Gastrocnemius medialis (tissue), 4 donors: ENCODE results near the gene MX1. TPM values are rescaled to one million over a fixed set of nuclear protein-coding genes. Genes with fewer than 3 reads are reported as not detected.

Experiments used
- ATAC-seq, 2 donors: fragments of 150-250 bp; one replicate each; pipeline ENCODE4 v1.9.1; 2016
- DNase-seq, 2 donors: peaks; one replicate each; pipeline ENCODE4 v3.0.0-alpha.2; 2019
- H3K27ac ChIP-seq, 4 donors: fragments of 200-600 bp; sonication (generic); 1 replicate in 1 of 4; 2 replicates in 3 of 4; pipeline ENCODE4 v1.5.1; 2016 to 2018; ENCODE audit warnings: mild to moderate bottlenecking in 2 of 4, moderate library complexity in 1 of 4
- H3K27me3 ChIP-seq, 3 donors: fragments of 200-600 bp; sonication (generic) in 2 of 3; 1 replicate in 1 of 3; 2 replicates in 2 of 3; pipeline versions ENCODE4 v1.5.1 to v1.6.0; 2016 to 2019; ENCODE audit warnings: mild to moderate bottlenecking in 1 of 3, moderate library complexity in 1 of 3
- H3K36me3 ChIP-seq, 2 donors: fragments of 200-600 bp; sonication (generic) in 1 of 2; one replicate each; pipeline ENCODE4 v1.5.1; 2017 to 2018
- H3K4me1 ChIP-seq, 2 donors: fragments of 200-600 bp; sonication (generic) in 1 of 2; one replicate each; pipeline ENCODE4 v1.5.1; 2016 to 2017; ENCODE audit warnings: mild to moderate bottlenecking in 2 of 2
- H3K4me3 ChIP-seq, 4 donors: fragments of 200-600 bp; sonication (generic) in 3 of 4; 1 replicate in 1 of 4; 2 replicates in 3 of 4; pipeline ENCODE4 v1.5.1; 2016 to 2019; ENCODE audit warnings: mild to moderate bottlenecking in 2 of 4
- H3K9me3 ChIP-seq, 3 donors: fragments of 200-600 bp; sonication (generic) in 2 of 3; 1 replicate in 1 of 3; 2 replicates in 2 of 3; pipeline ENCODE4 v1.5.1; 2016 to 2019
- POLR2A ChIP-seq, 2 donors: fragments of 450-650 bp; IDR thresholded peaks; one replicate each; pipeline ENCODE4 v1.6.1; 2017; ENCODE audit warnings: antibody characterized with exemption in 2 of 2, mild to moderate bottlenecking in 2 of 2, moderate library complexity in 2 of 2
- in situ Hi-C, 4 donors: fragments of 200-750 bp; cut with MboI; loops; one replicate each; pipeline versions ENCODE4 v1.15.0 to v1.8.0; 2017; ENCODE audit warnings: low sequenced_read_pairs in 4 of 4
- intact Hi-C: fragments of 100-400 bp; cut with DNase I; formaldehyde crosslinking; loops from one replicate; pipeline ENCODE4 v1.15.1; 2023; ENCODE audit warnings: low total_unique reads
- total RNA-seq, 4 donors: library from RNA; depleted of rRNA; stranded (reverse); fragments of >200 nt; gene quantifications; one replicate each; pipeline versions ENCODE4 v1.1.0 to v1.2.3, GENCODE V29; 2016
- TF ChIP-seq, protein P1 (sequence below), 5 experiments: fragments of 450-650 bp in 3 of 5; fragments of 200-600 bp in 2 of 5; sonication (generic) in 2 of 5; IDR thresholded peaks in 4 of 5; conservative IDR thresholded peaks in 1 of 5; 1 replicate in 4 of 5; 2 replicates in 1 of 5; pipeline ENCODE4 v1.5.1; 2016 to 2019; ENCODE audit warnings: antibody characterized with exemption in 5 of 5, mild to moderate bottlenecking in 3 of 5, moderate library complexity in 3 of 5

MX1 gene
- total RNA-seq, 4 donors from 2014 or later = 2.5 to 10.0 (median 5.7) TPM

DNA sequence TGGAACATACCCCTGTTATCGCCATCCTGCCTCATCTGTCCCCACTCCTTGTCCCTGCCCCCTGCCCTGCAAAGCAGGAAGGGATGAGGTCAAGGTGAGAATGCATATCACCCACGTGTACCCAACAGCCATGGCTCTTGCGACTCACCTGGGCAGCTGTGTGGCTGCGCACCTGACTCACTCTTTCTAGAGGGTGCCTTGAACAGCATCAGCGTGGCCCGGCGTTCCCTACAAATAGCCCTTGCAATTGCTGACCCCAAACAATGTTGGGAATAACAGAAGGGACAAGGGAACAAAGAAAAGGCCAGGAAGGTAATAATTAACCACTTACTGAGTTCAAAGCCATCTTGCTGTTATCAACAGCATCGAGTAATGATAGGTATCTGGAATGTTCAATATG lies 71.7 kb downstream of the MX1 start:
- Histone ChIP-seq H3K4me3 (no peak overlapping the region), H3K27ac (no peak overlapping the region), H3K36me3 (no peaks in the 10 kb centered on the region), H3K4me1 (no peaks in the 10 kb centered on the region), H3K9me3 (no peaks in the 10 kb centered on the region), H3K27me3 (peaks cover 6 to 13% (median 8%) of the 10 kb centered on the region in 3 donors)
- intact Hi-C loops = no loop called here
- in situ Hi-C loops = loop anchor here in 1 of 4 donors (25.0 kb wide), 1 partner anchor 90 kb away; no protein-coding TSS in a partner anchor
- no peak for TF ChIP-seq POLR2A (IDR thresholded peaks at IDR 0.05)
- TF ChIP-seq, protein P1, sequence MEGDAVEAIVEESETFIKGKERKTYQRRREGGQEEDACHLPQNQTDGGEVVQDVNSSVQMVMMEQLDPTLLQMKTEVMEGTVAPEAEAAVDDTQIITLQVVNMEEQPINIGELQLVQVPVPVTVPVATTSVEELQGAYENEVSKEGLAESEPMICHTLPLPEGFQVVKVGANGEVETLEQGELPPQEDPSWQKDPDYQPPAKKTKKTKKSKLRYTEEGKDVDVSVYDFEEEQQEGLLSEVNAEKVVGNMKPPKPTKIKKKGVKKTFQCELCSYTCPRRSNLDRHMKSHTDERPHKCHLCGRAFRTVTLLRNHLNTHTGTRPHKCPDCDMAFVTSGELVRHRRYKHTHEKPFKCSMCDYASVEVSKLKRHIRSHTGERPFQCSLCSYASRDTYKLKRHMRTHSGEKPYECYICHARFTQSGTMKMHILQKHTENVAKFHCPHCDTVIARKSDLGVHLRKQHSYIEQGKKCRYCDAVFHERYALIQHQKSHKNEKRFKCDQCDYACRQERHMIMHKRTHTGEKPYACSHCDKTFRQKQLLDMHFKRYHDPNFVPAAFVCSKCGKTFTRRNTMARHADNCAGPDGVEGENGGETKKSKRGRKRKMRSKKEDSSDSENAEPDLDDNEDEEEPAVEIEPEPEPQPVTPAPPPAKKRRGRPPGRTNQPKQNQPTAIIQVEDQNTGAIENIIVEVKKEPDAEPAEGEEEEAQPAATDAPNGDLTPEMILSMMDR (IDR thresholded peaks at IDR 0.05 in 4 of 5, conservative IDR thresholded peaks at IDR 0.05 in 1 of 5) = no peak
- DNase-seq (no peak), ATAC-seq (no peak)

- Histone ChIP-seq H3K27ac (no peak overlapping the region), H3K4me3 (no peak overlapping the region), H3K9me3 (no peaks in the 10 kb centered on the region), H3K36me3 (no peaks in the 10 kb centered on the region), H3K27me3 (peaks cover 6 to 13% (median 8%) of the 10 kb centered on the region in 3 donors), H3K4me1 (no peaks in the 10 kb centered on the region)
- DNase-seq (no peak), ATAC-seq (no peak)
- intact Hi-C loops (no loop called here), in situ Hi-C loops (loop anchor here in 1 of 4 donors (25.0 kb wide), 1 partner anchor 87 kb away; no protein-coding TSS in a partner anchor)
- TF ChIP-seq POLR2A (IDR thresholded peaks at IDR 0.05) = no peak
- TF ChIP-seq, protein P1 (IDR thresholded peaks at IDR 0.05 in 4 of 5, conservative IDR thresholded peaks at IDR 0.05 in 1 of 5) = no peak
Measured at GRCh38 chr21:41499920-41500319, 73.9 kb downstream of the MX1 start.

DNA sequence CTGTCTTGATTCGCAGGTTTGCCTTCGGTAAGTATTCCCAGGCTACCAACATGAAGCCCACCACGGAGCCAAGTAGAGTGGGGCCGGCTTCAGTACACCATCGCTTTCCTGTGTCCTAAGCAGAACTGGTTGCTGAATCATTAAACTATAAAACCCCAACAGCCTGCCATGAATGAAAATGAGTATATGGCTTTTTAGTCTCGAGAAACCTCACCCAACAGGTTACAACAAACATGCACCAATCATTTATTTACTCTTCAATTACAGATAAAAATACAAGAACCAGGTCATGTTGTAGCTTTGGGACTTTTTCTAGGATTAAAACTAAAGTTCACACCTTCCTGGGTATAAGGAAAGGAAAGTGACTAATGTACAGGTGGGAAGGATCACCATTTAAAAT lies 74.3 kb downstream of the MX1 start:
- TF ChIP-seq, protein P1 (IDR thresholded peaks at IDR 0.05 in 4 of 5, conservative IDR thresholded peaks at IDR 0.05 in 1 of 5) = no peak
- TF ChIP-seq POLR2A (IDR thresholded peaks at IDR 0.05) = no peak
- Histone ChIP-seq H3K9me3 (no peaks in the 10 kb centered on the region), H3K4me1 (no peaks in the 10 kb centered on the region), H3K27me3 (peaks cover 8 to 13% (median 8%) of the 10 kb centered on the region in 3 donors), H3K36me3 (no peaks in the 10 kb centered on the region), H3K27ac (no peak overlapping the region), H3K4me3 (no peak overlapping the region)
- intact Hi-C loops (no loop called here), in situ Hi-C loops (no loop called here)
- DNase-seq (no peak), ATAC-seq (no peak)

DNA sequence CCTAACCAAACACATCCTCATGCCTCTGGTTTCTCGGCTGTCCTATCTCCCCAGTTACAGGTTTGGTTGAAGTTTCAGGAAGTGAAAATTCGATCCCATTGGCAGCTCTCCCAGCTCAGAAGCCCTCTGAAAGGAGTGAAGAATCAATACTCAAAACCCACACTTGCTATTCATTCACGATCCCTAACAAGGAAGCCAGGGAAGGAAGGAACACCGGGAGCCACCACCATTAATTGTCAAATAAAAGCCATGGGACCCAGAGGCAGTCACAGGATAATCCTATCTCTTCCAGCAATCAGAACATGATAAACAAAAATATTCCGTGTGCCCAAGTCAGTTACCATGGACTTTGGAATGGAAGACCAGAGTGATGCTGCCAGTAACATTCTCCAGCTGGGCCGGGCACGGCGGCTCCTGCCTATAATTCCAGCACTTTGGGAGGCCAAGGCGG lies 74.9 kb downstream of the MX1 start:
- no peak overlapping the region for H3K27ac ChIP-seq
- H3K4me1 ChIP-seq = no peaks in the 10 kb centered on the region
- H3K4me3 ChIP-seq = no peak overlapping the region
- H3K9me3 ChIP-seq = no peaks in the 10 kb centered on the region
- intact Hi-C loops = no loop called here
- H3K27me3 ChIP-seq = peaks cover 8 to 16% (median 9%) of the 10 kb centered on the region in 3 donors
- TF ChIP-seq POLR2A (IDR thresholded peaks at IDR 0.05) = no peak
- TF ChIP-seq, protein P1 (IDR thresholded peaks at IDR 0.05 in 4 of 5, conservative IDR thresholded peaks at IDR 0.05 in 1 of 5) = no peak
- DNase-seq (no peak), ATAC-seq (no peak)
- in situ Hi-C loops = no loop called here
- H3K36me3 ChIP-seq = no peaks in the 10 kb centered on the region

DNA sequence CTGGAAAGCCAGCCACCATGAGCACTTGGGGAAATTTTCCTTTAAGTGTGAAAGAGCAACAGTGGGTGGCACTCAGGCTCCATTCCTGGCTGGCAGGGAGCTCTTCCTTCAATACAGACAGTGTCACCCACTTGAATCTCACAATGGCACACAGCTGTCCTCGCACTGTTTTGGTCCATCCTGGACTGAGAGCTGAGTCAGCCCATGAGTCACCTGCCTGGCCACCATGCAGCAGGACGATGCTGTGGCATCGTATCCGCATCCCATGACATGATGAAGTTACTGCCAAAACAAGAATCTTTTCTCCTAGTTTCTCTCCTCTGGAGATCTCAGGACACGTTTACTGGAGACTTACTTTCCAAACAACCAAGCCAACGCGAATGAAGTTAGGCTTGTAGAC lies 75.9 kb downstream of the MX1 start:
- H3K4me3 ChIP-seq = no peak overlapping the region
- H3K27ac ChIP-seq = no peak overlapping the region
- H3K27me3 ChIP-seq = peaks cover 15 to 19% (median 18%) of the 10 kb centered on the region in 3 donors
- no peaks in the 10 kb centered on the region for H3K4me1 ChIP-seq
- TF ChIP-seq POLR2A (IDR thresholded peaks at IDR 0.05) = no peak
- TF ChIP-seq, protein P1 (IDR thresholded peaks at IDR 0.05 in 4 of 5, conservative IDR thresholded peaks at IDR 0.05 in 1 of 5) = no peak
- no peaks in the 10 kb centered on the region for H3K36me3 ChIP-seq
- in situ Hi-C loops = no loop called here
- ATAC-seq = no peak
- DNase-seq = no peak
- no peaks in the 10 kb centered on the region for H3K9me3 ChIP-seq
- intact Hi-C loops = no loop called here
